Measurements from ENCODE around the gene KCTD1.

Gene KCTD1

DNA sequence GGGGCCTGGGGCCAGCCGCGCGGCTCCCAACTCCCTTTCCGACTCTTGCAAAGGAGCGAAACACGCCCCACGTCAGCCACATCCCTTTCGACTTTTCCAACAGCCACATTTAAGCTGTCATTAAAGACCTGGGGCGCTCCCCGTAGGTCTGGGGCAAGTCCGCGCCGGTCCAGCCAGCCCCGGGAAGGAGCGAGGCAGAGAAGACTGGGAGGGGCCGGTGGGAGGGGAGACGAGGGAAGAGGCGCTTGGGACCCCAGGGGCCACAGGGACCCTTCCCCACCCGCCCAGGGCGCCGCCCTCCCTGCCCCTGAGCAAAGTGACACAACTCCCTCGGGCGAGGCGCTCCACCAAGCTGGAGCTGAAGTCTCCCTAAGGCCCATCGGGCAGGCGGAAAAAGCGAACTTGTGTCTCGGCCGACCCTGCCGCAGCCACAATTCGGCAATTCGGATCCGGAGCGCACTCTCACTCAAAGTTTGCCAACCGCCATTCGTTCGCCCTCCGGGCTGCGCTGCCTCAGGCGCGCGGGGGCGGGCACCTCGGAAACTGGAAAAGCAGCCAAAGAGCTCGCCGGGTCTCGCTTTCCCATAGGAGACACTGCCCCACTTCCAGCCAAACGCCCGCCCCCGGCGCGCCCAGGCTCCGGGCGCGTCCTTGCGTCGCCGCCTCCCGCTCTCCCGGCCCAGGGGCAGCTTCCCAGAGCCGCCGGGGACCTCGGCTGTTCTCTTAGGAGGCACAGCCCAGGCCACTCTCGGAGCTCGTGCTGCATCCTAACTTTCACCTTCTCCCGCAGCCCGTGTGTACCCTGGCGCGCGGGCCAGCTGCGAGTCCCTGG is 1.1 kb upstream of the KCTD1 start:
- DNase-seq, result peak; percentile 21

DNA sequence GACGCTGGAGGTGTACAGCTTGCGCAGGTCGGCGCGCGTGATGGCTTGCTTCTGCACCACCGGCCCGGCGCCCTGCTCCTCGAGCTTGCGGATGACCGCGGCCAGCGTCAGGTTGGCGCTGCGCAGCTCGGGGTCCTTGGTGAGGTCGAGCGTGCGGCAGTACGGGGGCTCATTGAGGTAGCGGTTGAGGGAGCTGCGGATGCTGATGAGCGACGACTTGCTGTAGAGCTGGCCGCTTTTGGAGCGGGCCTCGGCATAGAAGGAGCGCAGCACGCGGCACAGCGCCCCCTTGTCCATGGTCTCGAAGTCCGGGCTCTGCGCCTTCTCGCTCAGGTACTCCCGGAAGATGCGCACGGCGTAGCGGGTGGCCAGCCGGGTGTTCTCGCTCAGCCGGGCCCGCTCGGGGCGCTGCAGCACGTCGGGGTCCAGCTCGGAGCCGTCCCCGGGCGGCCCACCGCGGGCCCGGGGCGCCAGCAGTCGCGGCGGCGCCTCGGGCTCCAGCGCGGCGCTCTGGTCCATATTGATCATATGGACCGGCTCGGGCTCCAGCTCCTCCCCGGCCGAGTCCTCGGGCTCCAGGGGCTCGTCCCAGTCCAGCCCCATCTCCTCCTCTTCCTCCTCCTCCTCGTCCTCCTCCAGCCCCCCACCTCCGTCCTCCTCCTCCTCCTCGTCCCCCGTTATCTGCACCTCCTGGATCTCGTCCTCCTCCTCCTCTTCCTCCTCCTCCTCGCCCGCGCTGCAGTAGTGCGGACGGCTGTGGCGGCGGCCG is 523 bp downstream of the KCTD1 start:
- no peak for DNase-seq

DNA sequence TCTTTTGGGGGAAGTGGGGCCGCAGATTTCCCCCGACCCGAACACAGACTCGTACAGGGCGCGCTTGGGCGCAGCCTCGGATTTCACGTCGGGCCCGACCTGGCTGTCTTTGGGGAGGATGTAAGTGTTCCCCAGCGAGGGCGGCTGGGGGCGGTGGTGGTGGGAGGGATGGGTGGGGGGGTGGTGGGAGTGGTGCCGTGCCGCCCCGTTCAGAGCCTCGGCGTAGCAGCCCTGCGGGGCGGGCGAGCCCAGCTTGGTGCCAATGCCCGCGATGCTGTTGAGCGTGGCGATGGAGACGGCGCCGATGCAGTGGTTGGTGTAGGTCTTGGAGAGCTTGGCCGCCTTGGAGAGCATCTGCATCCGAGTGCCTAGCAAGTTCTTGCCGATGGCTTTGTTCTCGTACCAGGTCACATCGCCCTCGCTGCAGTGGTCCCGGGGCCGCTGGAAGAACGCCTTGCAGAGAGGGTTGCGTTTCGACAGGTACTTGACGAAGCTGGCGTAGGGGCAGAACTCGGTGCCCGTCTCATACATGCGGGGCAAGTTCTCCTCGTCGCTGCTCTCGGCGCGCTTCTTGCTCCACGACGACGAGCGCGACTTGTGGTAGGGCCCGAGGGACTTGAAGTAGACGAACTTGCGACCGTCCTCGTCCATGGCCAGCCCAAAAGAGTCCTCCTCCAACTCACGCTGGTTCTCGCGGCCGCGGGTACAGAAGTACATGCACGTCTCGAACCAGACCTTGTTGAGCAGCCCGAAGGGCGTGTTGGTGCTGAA is 1.3 kb downstream of the KCTD1 start:
- no peak for DNase-seq

DNA sequence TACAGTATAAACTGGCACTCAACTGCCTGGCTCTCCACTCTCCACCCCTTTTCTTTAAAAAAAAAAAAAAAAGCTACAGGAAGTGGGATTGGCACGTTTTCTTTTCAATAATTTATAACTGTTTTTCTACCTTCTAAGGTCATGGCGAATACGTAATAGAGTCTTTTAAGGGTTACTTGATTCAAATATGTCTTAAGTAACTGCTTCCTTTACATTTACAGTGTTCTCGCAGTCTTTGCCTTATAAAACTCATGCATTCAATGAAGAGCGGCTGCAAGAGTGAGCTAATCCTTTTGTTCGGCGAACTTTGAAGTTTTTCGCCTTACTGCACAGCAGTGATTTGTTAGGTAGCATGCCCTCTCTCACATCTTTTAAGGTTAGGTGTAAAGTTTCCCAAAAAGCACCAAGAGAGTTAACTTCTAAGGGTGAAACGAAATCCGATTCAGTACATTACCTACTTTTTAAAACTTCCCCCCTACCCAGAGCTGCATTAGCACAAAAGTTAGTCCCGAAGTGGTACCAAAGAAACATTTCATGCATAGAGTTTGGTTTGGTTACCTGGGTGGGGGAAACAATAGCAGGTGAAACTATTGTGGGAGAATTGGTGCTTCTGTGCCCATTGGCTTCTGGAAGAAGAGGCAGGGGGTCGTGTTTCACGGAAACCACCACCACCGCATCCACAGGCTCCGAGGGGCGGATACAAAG is 2.0 kb downstream of the KCTD1 start:
- DNase-seq, result no peak

DNA sequence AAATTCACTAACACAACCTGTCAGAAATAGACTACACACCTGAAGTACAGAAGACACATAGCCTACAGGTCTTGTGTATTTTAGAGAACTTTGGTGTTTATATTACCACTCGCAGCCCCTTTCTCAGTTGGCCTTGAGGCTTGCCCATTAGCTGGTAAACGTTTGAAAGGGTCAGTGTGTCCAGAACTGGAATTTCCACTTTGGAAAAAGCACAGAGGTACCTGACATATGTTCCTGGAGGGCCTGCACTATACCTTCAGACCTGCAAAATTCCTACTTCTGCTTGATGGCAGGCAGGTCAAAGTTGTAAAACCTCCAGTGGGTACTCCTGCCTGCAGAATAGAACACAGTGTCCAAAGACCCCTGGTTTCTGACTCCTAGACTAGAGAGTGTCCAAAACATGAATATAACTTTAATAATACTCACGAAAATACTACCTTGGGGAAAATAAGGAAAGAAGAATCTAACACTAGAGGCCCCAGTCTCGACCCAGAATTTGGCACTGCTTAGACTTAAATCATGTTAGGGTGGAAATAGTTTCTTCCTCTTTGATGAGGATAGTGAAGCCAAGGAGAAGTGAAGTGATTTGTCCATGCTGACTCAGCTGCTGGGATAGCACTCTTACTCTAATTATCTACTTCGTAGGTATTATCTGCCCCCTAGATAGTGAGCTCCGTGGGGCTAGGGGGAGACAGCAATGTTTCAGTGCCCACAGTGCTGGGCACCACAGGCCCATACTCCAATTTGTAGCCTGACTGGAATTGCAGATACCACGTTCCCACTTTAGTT is 2.8 kb downstream of the KCTD1 start:
- no peak for DNase-seq

DNA sequence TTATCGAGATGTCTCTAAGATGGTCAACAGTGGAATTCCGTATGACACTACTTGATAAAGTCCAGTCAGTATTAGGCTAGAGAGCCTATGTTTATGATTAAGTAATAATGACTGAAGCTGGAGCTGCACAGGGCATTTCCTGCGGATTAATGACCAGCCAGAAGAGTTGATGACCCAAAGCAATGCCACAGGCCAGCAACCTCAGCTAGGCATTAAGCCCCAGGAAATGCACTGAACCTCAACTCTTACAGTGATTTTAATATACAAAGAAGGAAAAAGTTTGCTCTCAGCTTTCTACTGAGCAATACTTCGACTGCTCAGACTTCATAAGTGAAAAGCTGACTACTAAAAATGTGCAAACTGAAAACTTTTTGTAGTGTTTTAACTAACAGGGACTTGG is 3.9 kb downstream of the KCTD1 start:
- DNase-seq, result no peak

DNA sequence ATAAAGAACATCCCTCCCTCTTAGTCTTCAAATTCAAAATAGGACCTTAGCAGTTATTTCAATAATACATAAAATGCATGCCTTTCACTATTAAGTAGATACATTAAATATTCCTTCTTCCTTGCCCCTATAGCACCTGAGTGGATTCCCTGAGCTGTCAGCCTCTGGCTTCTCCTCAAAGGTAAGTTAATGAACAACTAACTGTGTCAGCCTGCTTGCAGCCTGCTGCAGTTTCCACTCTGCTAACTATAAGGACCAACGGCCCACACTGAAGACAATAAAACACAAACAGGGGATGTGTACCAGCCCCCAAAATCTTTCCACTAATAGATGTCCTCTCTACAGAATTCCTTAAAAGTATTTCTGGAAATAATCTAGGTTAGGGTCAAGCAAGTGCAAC is 5.0 kb downstream of the KCTD1 start:
- DNase-seq, result no peak

DNA sequence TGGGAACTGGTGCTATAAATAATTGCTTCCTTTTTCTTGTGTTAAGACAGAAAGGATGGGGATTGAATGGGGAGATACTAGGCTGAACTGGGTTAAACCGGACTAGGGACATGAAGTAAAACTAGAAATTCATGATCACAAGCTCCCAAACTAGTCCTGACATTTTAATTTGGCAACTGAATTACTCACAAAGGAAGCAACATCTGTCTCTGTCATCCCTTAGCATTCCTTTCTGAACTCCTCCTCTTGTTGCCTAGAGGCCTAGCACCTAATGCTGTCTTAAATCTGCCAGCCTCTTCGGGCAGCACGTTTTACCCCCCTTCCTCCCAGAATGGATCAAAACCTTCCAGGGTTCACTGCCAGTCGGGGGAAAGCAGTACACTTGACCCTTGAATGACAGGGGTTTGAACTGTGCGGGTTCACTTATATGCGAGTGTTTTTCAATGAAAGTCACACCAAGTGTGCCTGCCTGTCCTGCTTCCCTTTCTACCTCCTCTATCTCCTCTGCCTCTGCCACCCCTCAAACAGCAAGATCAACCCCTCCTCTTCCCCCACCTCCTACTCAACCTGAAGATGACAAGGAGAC is 8.2 kb downstream of the KCTD1 start:
- DNase-seq, result no peak

DNA sequence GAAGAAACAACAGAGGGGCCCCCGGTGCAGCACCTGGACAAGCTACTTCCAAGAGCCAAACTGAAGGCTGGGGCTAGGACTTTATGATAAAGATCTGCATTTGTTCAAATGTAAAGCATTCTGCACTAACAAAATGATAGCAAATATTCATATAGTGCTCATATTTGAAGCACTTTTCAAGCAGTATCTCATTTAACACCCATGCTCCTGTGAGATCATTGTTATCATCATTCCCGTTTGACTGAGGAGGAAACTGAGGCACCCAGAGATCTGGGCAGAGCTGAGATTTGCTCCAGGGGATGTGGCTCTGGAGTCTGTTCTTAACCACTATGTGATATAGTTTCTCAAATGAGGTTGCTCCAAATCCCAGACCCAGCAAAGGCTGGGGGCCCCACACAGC is 9.8 kb downstream of the KCTD1 start:
- DNase-seq, result no peak

DNA sequence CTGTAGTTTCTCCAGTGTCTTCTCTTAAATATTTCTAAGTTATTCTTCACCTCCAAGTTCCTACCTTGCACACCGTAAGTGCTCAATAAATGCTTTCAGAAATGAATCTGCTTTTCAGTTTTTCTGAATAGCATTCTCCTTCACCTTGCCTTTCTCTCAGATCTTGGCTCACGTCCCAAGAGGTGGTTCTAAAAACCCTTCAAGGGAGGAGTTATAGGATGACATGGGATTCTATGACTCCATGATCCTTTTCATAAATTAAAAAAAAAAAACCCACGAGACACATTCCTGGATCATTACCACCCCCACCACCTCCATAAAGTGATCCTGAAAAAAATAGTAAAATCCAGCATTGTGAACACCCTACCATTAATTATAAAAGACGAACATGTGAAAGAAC is 11.7 kb downstream of the KCTD1 start:
- DNase-seq, result no peak

DNA sequence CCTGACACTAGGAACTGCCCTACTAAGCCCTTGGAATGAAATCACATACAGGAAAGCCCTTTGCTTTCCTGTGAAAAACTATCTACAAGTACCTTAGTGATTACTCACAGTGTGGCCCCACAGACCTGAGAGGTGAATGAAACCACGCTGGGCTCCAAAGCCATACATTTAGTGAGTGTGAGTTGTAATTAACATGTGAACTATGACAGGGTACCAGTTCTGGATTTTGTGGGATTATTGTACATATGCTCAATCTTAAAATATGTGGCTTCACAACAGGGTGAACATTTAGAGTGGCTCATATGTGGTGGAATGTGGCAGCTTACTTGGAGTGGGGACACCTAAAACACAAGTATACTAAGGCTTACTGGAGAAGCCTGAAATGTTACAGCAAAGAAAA is 12.3 kb downstream of the KCTD1 start:
- DNase-seq, result no peak

DNA sequence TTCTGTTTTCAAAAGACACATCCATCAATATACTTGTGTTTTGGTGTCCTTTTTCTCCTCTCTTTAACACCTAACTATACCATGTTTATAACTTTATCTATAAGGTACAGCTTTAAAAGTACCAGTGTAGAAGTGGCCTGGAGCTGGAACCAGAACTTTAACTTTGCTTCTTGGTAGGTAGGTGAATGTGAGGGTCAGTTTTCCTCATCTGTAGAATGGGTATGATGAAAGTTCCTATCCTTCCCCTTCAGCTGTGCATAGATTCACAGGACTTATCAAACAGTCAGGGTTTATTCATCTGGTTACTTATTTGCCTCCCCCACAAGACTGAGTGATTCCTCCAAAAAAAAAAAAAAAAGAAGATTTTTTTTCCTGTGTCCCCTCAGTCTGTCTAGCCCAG is 12.7 kb downstream of the KCTD1 start:
- no peak for DNase-seq

DNA sequence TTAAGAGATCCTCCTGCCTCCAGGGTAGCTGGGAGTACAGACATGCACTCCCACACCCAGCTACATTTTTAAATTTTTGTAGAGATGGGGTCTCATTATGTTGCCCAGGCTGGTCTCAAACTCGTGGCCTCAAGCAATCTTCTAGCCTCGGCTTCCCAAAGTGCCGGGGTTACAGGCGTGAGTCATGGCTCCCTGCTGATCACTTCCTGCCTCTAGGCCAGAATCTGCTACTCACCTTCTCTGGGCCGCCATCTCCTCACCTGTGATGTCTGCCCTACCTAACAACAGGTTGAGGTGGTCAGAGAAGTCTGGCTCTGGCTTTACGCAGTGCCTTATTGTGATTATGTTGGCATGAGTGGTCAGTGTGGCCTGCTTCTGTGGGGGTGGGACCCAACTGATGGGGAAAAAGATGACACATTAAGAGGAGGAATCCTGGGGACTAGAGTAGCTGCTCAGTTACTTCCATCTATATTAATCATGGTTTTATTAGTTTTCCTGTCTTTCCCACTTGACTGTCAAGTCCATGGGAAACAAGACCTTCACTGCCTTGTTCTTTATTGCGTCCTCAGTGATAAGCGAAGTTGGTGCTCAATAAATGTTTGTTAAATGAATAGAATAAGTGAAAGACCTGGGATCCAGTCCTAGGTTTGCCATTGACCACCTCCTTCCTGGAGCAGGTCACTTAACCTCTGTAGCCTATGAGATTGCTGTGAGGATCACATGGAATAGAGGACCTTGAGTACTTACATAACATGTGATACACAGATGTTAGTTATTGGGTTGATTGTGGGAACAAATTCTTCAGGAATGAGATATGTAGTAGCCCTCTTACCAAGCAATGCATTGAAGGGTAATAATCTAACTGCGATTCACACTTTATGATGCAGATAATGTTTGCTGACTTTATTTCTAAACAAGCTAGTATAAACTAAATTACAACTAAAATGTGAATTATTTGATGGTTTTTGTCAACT is 15.7 kb downstream of the KCTD1 start:
- DNase-seq, result no peak

DNA sequence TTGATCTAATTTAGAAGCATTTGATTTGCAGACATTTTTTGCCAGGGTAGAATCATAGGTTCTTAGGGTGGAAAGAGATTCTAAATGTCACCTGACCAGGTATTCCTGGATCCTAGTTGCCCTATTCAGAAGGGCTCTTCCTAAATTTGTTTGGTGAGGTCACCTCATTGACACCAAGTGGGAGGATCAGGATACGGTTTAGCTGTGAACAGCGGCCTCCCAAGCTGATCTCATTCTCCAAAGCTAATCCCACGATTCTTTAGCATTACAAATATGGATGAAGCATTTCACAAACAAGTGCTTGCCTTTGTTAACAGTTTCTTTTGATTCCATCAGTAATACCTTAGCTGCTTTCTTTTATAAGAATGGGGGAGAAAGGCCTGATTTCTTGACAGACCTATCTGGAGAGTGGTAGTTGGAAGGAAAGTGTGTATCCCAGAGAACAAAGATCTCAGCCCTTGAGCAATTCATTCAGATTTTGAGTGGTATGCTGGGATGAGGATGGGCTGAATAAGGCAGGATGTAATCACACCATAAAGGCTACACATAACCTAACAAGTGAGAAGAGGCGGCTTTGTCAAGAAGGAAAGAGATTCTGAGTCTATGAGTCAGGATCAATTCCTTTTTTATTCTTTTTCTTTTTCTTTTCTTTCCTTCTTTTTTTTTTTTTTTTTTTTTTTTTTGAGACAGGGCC is 16.6 kb downstream of the KCTD1 start:
- DNase-seq, result no peak

DNA sequence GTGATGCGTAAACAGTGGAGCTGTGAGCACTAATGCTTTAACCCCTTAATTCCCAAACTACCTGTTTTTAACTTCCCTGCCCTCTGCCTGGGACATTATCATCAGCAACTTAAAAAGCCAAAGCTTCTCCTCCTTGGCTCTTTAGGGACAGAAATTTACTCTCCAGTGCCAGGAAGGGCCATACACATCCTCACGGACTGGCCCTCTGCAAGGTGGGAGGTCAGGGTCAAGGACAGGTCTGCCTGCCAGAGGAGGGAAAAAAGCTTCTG is 21.5 kb downstream of the KCTD1 start:
- no peak for DNase-seq

DNA sequence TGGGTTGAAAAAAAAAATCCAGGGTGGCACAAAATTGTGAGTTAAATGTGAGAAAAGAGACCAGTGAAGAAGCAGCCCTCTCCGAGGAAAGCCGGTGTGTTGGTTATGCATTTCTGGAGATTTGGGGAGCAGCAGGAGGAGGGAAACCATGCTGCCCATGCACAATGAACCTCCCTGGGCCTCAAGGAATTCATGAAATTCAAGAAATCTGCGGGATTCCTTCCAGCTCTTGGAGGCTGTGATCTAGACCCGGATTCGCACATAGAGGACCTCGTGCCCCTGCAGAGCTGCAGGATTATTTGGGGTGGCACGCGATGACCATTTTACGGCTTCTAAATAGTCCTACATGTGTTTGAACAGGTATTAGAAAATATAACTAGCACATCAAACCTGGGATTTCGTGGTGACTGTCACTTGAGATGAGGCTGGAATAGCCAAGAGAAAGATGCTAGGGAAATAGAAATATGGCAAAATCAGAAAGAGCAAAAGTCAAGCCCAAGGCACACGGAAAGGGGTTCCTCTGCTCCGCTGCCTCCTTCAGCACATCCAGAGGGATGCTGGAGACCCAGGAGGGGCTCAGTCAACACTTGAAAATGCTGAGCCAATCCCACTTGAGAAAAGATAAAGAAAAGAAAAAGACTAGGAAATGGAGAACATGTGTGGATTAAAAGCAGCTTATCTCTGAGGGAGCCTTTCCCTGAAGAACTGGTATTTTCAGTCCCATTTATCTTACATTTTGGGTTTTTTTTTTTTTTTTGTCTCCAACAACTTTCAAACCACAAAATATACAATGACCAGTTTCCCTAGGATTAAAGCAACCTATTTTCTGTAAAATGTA is 22.0 kb downstream of the KCTD1 start:
- DNase-seq, result no peak

DNA sequence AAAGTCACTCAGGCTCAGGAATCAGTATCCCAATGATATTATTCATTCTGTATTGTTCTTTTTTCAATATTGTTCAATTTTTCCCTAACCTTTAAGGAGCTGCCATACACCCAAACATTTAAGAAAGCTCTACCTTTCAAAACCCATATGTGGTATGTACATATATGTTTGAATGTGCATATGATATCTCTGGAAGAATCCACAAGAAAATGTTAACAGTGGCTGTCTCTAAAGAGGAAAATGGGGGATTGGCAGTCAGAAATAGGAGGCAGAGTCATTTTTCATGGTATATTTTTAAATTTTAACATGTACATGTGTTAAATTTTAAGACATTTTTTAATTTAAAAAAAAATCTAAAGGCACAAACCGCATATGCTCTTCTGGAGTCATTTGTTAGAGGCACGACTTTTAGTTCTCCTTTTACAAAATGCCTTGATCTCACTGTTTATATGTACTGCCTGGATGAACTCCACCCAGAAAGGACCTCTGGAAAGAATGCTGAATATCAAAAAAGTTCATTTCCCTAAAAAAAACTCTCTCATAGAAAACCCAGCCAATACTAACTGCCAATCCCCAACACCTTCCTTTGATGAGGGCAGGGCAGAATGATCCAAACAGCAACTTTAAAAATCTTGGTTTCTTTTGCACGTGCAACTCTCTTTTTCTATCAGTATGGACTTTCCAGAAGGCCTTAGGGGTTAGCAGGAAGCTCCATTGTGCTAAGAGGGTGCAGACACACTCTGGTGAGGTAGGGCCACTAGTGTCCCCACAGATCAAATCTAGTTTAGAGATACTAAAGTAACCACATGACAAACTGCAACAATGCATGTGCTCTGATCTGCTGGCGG is 23.6 kb downstream of the KCTD1 start:
- no peak for DNase-seq

DNA sequence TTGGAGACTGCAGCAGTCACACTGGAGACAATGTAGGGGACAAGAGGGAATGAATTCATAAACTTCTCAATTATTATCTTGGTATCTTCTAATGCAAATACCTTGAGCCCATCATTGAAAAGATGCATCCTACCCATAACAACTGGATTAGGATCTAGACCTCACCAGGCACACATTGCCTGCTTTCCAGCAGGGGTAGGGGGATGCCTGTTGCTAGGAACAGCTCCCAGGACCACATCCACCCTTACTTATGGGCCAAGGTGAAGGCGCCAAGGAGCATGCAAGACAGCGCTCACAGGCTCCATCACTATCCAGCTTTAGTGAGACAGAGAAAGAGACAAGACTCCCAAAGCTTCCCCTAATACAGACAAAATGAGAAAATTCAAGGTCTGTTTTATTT is 24.4 kb downstream of the KCTD1 start:
- DNase-seq, result no peak
